ENCODE results near the gene MRGPRG. TPM values are rescaled to one million over a fixed set of nuclear protein-coding genes. Genes with fewer than 3 reads are reported as not detected.

The MRGPRG gene
- total RNA-seq, 1 experiment from 2014 or later = not detected

- POLR2A ChIA-PET = no interaction called here
Measured at GRCh38 chr11:3206922-3207204, 11.8 kb downstream of the MRGPRG start.

GRCh38 chr11:3206156-3206921 lies 12.3 kb downstream of the MRGPRG start:
- Mint-ChIP-seq H3K36me3 (no peaks in the 10 kb centered on the region; the same call in 1 of the 2 replicates), H3K27me3 (ENCODE audit: low read depth) (peaks cover 43% of the 10 kb centered on the region), H3K4me3 (no peak overlapping the region), H3K27ac (no peak overlapping the region), H3K9me3 (peaks cover 1% of the 10 kb centered on the region), H3K4me1 (peaks cover 10% of the 10 kb centered on the region)
- DNase-seq (ENCODE audit: low spot score) = no peak
- ChIA-PET POLR2A (interaction anchor here (0.6 kb wide), 1 partner anchor 1769 kb away, joined by 6 read pairs; no protein-coding TSS in a partner anchor), CTCF (interaction anchor here (1.0 to 1.3 kb wide), 2 partner anchors 11 to 37 kb away, joined by 3 to 4 read pairs; no protein-coding TSS in a partner anchor)
- ATAC-seq = no peak
- TF ChIP-seq NR3C1 (CRISPR knock-in tag; conservative IDR thresholded peaks at IDR 0.05; ENCODE audit: low read depth) = no peak
- no peak for TF ChIP-seq SP1 (CRISPR knock-in tag; conservative IDR thresholded peaks at IDR 0.05)
- TF ChIP-seq FOXP4 (CRISPR knock-in tag; IDR thresholded peaks at IDR 0.05) = no peak
- no peak for TF ChIP-seq GABPB1 (CRISPR knock-in tag; IDR thresholded peaks at IDR 0.05)
- no peak for TF ChIP-seq ESRRA (CRISPR knock-in tag; IDR thresholded peaks at IDR 0.05; ENCODE audit: borderline replicate concordance)
- no peak for TF ChIP-seq CDX4 (CRISPR knock-in tag; IDR thresholded peaks at IDR 0.05; ENCODE audit: borderline replicate concordance)
- TF ChIP-seq FOXP1 (CRISPR knock-in tag; IDR thresholded peaks at IDR 0.05; ENCODE audit: borderline replicate concordance) = no peak

More at GRCh38 chr11:3206922-3207204, 11.8 kb downstream of the MRGPRG start:
- Mint-ChIP-seq H3K4me1 (peaks cover 10% of the 10 kb centered on the region), H3K36me3 (no peaks in the 10 kb centered on the region; the same call in 1 of the 2 replicates), H3K27me3 (ENCODE audit: low read depth) (peaks cover 38% of the 10 kb centered on the region), H3K4me3 (no peak overlapping the region), H3K9me3 (peaks cover 6% of the 10 kb centered on the region), H3K27ac (no peak overlapping the region)
- ATAC-seq (no peak), DNase-seq (ENCODE audit: low spot score) (no peak)
- TF ChIP-seq SOX15 (CRISPR knock-in tag; IDR thresholded peaks at IDR 0.05) = no peak
- no peak for TF ChIP-seq FOXK1 (CRISPR knock-in tag; IDR thresholded peaks at IDR 0.05)
- no peak for TF ChIP-seq MLX (CRISPR knock-in tag; IDR thresholded peaks at IDR 0.05)
- no peak for TF ChIP-seq ZSCAN18 (CRISPR knock-in tag; IDR thresholded peaks at IDR 0.05)
- TF ChIP-seq USF1 (CRISPR knock-in tag; IDR thresholded peaks at IDR 0.05) = no peak
- no peak for TF ChIP-seq ZMAT4 (CRISPR knock-in tag; IDR thresholded peaks at IDR 0.05)
- no peak for TF ChIP-seq ZBTB21 (CRISPR knock-in tag; IDR thresholded peaks at IDR 0.05; ENCODE audit: borderline replicate concordance)
- no peak for TF ChIP-seq FOXP1 (CRISPR knock-in tag; IDR thresholded peaks at IDR 0.05; ENCODE audit: borderline replicate concordance)
- TF ChIP-seq IRF2 (CRISPR knock-in tag; IDR thresholded peaks at IDR 0.05; ENCODE audit: borderline replicate concordance, low read depth) = no peak
- no peak for TF ChIP-seq EMX1 (CRISPR knock-in tag; IDR thresholded peaks at IDR 0.05)
- CTCF ChIA-PET = interaction anchor here (1.4 kb wide), 1 partner anchor 42 kb away, joined by 3 read pairs; the partner anchor contains the start of gene OSBPL5
